Measurements from ENCODE around the gene SCD. TPM values are rescaled to one million over a fixed set of nuclear protein-coding genes. Genes with fewer than 3 reads are reported as not detected.

The SCD gene
- total and polyA plus RNA-seq, 2 of the 13 experiments (the other 11 are each of a cell fraction or from before 2014, with no cell fraction given) = 492 to 512 TPM

DNA sequence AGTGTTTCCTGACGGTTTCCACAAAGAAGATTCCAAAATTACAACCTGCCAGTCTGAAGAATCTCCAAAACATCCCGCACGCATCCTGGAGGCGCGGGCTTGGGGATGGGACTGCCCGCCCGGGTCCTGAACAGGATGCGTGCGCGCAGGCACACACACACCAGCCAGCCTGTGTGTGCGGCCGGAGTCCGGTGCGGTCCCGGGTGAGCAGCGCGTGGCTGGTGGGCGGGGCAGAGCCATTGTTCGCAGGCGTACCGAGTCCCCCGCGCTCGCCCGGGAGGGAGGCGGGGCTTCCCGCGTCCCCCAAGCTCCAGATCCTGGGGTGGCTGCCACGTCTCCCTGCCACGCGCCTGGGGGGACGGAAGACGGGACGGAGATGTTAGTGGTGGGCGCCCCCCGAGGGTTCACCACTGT, 675 bp upstream of the SCD start (continued):
- TF ChIP-seq ZNF639 (CRISPR knock-in tag; conservative IDR thresholded peaks at IDR 0.05) = 0 out of 2 replicates have a peak, but pooled peaks have one; percentile 53
- TF ChIP-seq U2AF1 (optimal IDR thresholded peaks at IDR 0.05; ENCODE audit: low read depth, low read length) = no peak
- TF ChIP-seq THAP9 (CRISPR knock-in tag; IDR thresholded peaks at IDR 0.05; ENCODE audit: borderline replicate concordance) = no peak; the same call in 1 of the 2 replicates
- TF ChIP-seq ZBTB1 (CRISPR knock-in tag; IDR thresholded peaks at IDR 0.05; ENCODE audit: borderline replicate concordance) = peak; percentile 93
- no peak for TF ChIP-seq DNMT3B (CRISPR knock-in tag; conservative IDR thresholded peaks at IDR 0.05)
- no peak for TF ChIP-seq BRF2 (CRISPR knock-in tag; IDR thresholded peaks at IDR 0.05)
- TF ChIP-seq PCBP1 (IDR thresholded peaks at IDR 0.05; ENCODE audit: borderline replicate concordance, low read depth, low read length) = no peak
- peak; percentile 90 for TF ChIP-seq ZBTB7B (CRISPR knock-in tag; IDR thresholded peaks at IDR 0.05)
- TF ChIP-seq TOE1 (CRISPR knock-in tag; IDR thresholded peaks at IDR 0.05) = 0 out of 2 replicates have a peak, but pooled peaks have one; percentile 55
- no peak for TF ChIP-seq AGO1 (IDR thresholded peaks at IDR 0.05; ENCODE audit: low read depth, low read length, poor library complexity, severe bottlenecking)
- TF ChIP-seq ZNF121 (CRISPR knock-in tag; IDR thresholded peaks at IDR 0.05) = peak; percentile 45; the same call in 1 of the 2 replicates
- TF ChIP-seq TP53 (CRISPR knock-in tag; conservative IDR thresholded peaks at IDR 0.05) = peak; percentile 55; the same call in 1 of the 2 replicates
- TF ChIP-seq ARNT2 (CRISPR knock-in tag; IDR thresholded peaks at IDR 0.05; ENCODE audit: low read depth) = peak; percentile 45; the same call in 1 of the 2 replicates
- TF ChIP-seq HNRNPUL1 (IDR thresholded peaks at IDR 0.05; ENCODE audit: low read depth, low read length) = no peak
- TF ChIP-seq ZFAT (CRISPR knock-in tag; conservative IDR thresholded peaks at IDR 0.05) = no peak
- no peak for TF ChIP-seq ELF1 (CRISPR knock-in tag; IDR thresholded peaks at IDR 0.05)
- peak; percentile 69 for TF ChIP-seq NR0B2 (CRISPR knock-in tag; IDR thresholded peaks at IDR 0.05)
- TF ChIP-seq, protein P1, sequence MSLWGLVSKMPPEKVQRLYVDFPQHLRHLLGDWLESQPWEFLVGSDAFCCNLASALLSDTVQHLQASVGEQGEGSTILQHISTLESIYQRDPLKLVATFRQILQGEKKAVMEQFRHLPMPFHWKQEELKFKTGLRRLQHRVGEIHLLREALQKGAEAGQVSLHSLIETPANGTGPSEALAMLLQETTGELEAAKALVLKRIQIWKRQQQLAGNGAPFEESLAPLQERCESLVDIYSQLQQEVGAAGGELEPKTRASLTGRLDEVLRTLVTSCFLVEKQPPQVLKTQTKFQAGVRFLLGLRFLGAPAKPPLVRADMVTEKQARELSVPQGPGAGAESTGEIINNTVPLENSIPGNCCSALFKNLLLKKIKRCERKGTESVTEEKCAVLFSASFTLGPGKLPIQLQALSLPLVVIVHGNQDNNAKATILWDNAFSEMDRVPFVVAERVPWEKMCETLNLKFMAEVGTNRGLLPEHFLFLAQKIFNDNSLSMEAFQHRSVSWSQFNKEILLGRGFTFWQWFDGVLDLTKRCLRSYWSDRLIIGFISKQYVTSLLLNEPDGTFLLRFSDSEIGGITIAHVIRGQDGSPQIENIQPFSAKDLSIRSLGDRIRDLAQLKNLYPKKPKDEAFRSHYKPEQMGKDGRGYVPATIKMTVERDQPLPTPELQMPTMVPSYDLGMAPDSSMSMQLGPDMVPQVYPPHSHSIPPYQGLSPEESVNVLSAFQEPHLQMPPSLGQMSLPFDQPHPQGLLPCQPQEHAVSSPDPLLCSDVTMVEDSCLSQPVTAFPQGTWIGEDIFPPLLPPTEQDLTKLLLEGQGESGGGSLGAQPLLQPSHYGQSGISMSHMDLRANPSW (CRISPR knock-in tag; IDR thresholded peaks at IDR 0.05; ENCODE audit: borderline replicate concordance) = no peak; the same call in 1 of the 2 replicates
